Trophoblast cell (in vitro differentiated cells and primary cell): Measurements from ENCODE around the gene SERPINB12.

Experiments
- DNase-seq, 2 donors: peaks; one replicate each; pipeline ENCODE4 v3.0.0-alpha.2; 2016
- H2AFZ ChIP-seq: 2 replicates; pipeline ENCODE4 v1.6.1; 2013; ENCODE audit warnings: low read length, moderate library complexity, mild to moderate bottlenecking; ENCODE audit not compliant: insufficient read depth, poor library complexity
- H2AK5ac ChIP-seq: 2 replicates; pipeline ENCODE4 v1.6.1; 2013; ENCODE audit warnings: mild to moderate bottlenecking, low read length
- H2BK120ac ChIP-seq: 2 replicates; pipeline ENCODE4 v1.6.1; 2013; ENCODE audit warnings: low read length, mild to moderate bottlenecking, moderate library complexity; ENCODE audit not compliant: insufficient read depth, poor library complexity
- H2BK12ac ChIP-seq: 2 replicates; pipeline ENCODE4 v1.6.1; 2013; ENCODE audit warnings: mild to moderate bottlenecking, low read length, moderate library complexity
- H2BK5ac ChIP-seq: 2 replicates; pipeline ENCODE4 v1.6.1; 2013; ENCODE audit warnings: low read length, low read depth, moderate library complexity, mild to moderate bottlenecking; ENCODE audit not compliant: poor library complexity
- H3K14ac ChIP-seq: 2 replicates; pipeline ENCODE4 v1.6.1; 2013; ENCODE audit warnings: mild to moderate bottlenecking, low read length
- H3K18ac ChIP-seq: 2 replicates; pipeline ENCODE4 v1.6.1; 2013; ENCODE audit warnings: mild to moderate bottlenecking, low read length
- H3K23ac ChIP-seq: 2 replicates; pipeline ENCODE4 v1.6.1; 2013; ENCODE audit warnings: low read length
- H3K27ac ChIP-seq: 2 replicates; pipeline ENCODE4 v1.5.1; 2013; ENCODE audit warnings: low read depth, mild to moderate bottlenecking, inconsistent platforms, low read length, moderate library complexity
- H3K27me3 ChIP-seq: 2 replicates; pipeline ENCODE4 v1.6.1; 2013; ENCODE audit warnings: inconsistent platforms, mild to moderate bottlenecking, low read length, moderate library complexity; ENCODE audit not compliant: insufficient read depth
- H3K36me3 ChIP-seq, 2 experiments: 1 replicate in 1 of 2; 2 replicates in 1 of 2; pipeline ENCODE4 v1.6.1; 2013; ENCODE audit warnings: low read length in 2 of 2, mild to moderate bottlenecking in 2 of 2, moderate library complexity in 1 of 2; ENCODE audit not compliant: insufficient read depth in 2 of 2, control insufficient read depth in 1 of 2
- H3K4ac ChIP-seq: 2 replicates; pipeline ENCODE4 v1.6.1; 2013; ENCODE audit warnings: low read depth, mild to moderate bottlenecking, low read length, moderate library complexity
- H3K4me1 ChIP-seq, 2 experiments: 1 replicate in 1 of 2; 2 replicates in 1 of 2; pipeline ENCODE4 v1.6.1; 2013; ENCODE audit warnings: low read length in 2 of 2, mild to moderate bottlenecking in 2 of 2, moderate library complexity in 1 of 2; ENCODE audit not compliant: insufficient read depth in 2 of 2, control insufficient read depth in 1 of 2
- H3K4me2 ChIP-seq: 2 replicates; pipeline ENCODE4 v1.6.1; 2013; ENCODE audit warnings: inconsistent platforms, mild to moderate bottlenecking, low read length, moderate library complexity
- H3K4me3 ChIP-seq: 2 replicates; pipeline ENCODE4 v1.5.1; 2013; ENCODE audit warnings: mild to moderate bottlenecking, low read depth, low read length, inconsistent platforms
- H3K79me1 ChIP-seq: one replicate; pipeline ENCODE4 v1.6.1; 2013; ENCODE audit warnings: low read length
- H3K79me2 ChIP-seq: 2 replicates; pipeline ENCODE4 v1.6.1; 2013; ENCODE audit warnings: low read length, mild to moderate bottlenecking; ENCODE audit not compliant: control insufficient read depth, insufficient read depth, poor library complexity
- H3K9ac ChIP-seq: 2 replicates; pipeline ENCODE4 v1.6.1; 2013; ENCODE audit warnings: mild to moderate bottlenecking, low read length
- H3K9me3 ChIP-seq: 2 replicates; pipeline ENCODE4 v1.6.1; 2013; ENCODE audit warnings: low read depth, mild to moderate bottlenecking, control low read depth, inconsistent platforms, low read length; ENCODE audit not compliant: insufficient read depth
- H4K12ac ChIP-seq: 2 replicates; pipeline ENCODE4 v1.6.1; 2013; ENCODE audit warnings: low read depth, mild to moderate bottlenecking, low read length, moderate library complexity
- H4K8ac ChIP-seq: 2 replicates; pipeline ENCODE4 v1.6.1; 2013; ENCODE audit warnings: low read depth, mild to moderate bottlenecking, low read length, moderate library complexity
- H4K91ac ChIP-seq: one replicate; pipeline ENCODE4 v1.6.1; 2013; ENCODE audit warnings: low read depth, mild to moderate bottlenecking, low read length, moderate library complexity
- WGBS: extraction: QIAGEN DNeasy Blood & Tissue Kit; methylation state at CpG from one replicate; pipeline ENCODE4 v1.1.7; 2013; ENCODE audit warnings: missing lambda C conversion rate; ENCODE audit not compliant: insufficient read length, insufficient coverage; ENCODE audit errors: extremely low coverage; 5-methylcytosine and 5-hydroxymethylcytosine counted together

The SERPINB12 gene

DNA sequence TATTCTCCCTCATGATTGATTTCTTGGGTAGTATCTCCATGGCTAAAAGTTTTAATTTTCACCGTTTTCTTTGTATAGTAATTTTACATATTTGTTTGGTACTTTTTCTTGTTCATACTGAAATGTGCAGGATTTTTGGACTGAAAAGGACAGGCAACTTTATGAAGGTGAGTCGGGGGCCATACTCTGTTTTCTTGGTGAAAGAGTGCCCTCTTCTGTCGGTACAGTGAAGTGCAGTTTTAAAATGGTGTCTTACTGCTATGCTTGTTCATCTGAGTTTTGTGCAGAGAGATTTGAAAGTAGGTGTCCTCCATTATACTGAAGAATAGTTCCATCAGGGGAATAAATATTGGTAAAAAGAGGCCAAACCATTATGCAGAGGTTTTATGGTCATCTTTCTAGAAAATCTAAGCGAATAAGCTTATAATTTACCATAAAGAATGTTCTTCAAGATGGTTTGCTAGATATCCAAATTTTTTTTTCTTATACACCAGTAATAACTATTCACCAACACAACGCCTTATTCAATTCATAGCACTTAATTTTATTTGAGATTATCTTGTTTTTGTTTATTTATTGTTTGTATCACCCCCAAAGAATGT lies 36.3 kb downstream of the SERPINB12 start:
- no peak overlapping the region for H2AFZ ChIP-seq
- H3K18ac ChIP-seq: no peak overlapping the region
- no peak overlapping the region for H4K12ac ChIP-seq
- no peak overlapping the region for H4K91ac ChIP-seq
- no peaks in the 10 kb centered on the region for H3K9me3 ChIP-seq
- H3K36me3 ChIP-seq: no peaks in the 10 kb centered on the region
- no peak overlapping the region for H3K14ac ChIP-seq
- no peak overlapping the region for H2BK120ac ChIP-seq
- H3K4me3 ChIP-seq: no peak overlapping the region
- no peaks in the 10 kb centered on the region for H3K79me2 ChIP-seq
- no peaks in the 10 kb centered on the region for H3K79me1 ChIP-seq
- DNase-seq: peak in 1 of 2 donors; percentile 80
- no peak overlapping the region for H3K4ac ChIP-seq
- H3K4me1 ChIP-seq: no peaks in the 10 kb centered on the region
- no peak overlapping the region for H2AK5ac ChIP-seq
- H4K8ac ChIP-seq: no peak overlapping the region
- no peak overlapping the region for H3K9ac ChIP-seq
- H3K23ac ChIP-seq: no peak overlapping the region
- no peak overlapping the region for H2BK5ac ChIP-seq
- H3K27me3 ChIP-seq: no peaks in the 10 kb centered on the region
- WGBS: no CpG with 5 or more reads among the region's 5 CpGs
- H3K27ac ChIP-seq: no peak overlapping the region
- H3K4me2 ChIP-seq: no peak overlapping the region
- no peak overlapping the region for H2BK12ac ChIP-seq

DNA sequence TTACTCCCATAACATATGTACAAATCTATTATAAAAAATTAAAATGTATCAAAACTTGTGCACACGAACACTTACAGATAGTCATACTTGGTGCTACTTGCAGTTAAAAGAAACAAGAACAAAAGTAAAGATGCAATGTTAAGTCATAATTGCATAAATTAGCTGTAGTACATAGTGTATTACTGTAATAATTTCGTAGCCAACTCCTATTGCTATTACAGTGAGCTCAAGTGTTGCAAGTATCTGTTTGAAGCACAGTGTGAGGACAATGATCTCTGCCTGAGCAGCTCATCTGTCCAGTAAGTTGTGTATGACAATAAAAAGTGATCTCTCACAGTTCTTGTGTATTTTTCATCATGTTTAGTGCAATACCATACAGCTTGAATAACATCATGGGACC lies 37.4 kb downstream of the SERPINB12 start:
- no peaks in the 10 kb centered on the region for H3K27me3 ChIP-seq
- H3K23ac ChIP-seq: no peak overlapping the region
- no peaks in the 10 kb centered on the region for H3K4me1 ChIP-seq
- H3K27ac ChIP-seq: no peak overlapping the region
- H3K79me2 ChIP-seq: no peaks in the 10 kb centered on the region
- H3K4ac ChIP-seq: no peak overlapping the region
- H2BK5ac ChIP-seq: no peak overlapping the region
- no peak overlapping the region for H3K4me3 ChIP-seq
- no peak overlapping the region for H2BK12ac ChIP-seq
- H3K9ac ChIP-seq: no peak overlapping the region
- H4K12ac ChIP-seq: no peak overlapping the region
- H3K18ac ChIP-seq: no peak overlapping the region
- DNase-seq: no peak
- no peaks in the 10 kb centered on the region for H3K79me1 ChIP-seq
- H3K9me3 ChIP-seq: no peaks in the 10 kb centered on the region
- no peak overlapping the region for H2AFZ ChIP-seq
- H3K14ac ChIP-seq: no peak overlapping the region
- no peaks in the 10 kb centered on the region for H3K36me3 ChIP-seq
- no peak overlapping the region for H3K4me2 ChIP-seq
- no peak overlapping the region for H4K91ac ChIP-seq
- no CpG with 5 or more reads among the region's 2 CpGs for WGBS
- no peak overlapping the region for H2AK5ac ChIP-seq
- H2BK120ac ChIP-seq: no peak overlapping the region
- no peak overlapping the region for H4K8ac ChIP-seq

DNA sequence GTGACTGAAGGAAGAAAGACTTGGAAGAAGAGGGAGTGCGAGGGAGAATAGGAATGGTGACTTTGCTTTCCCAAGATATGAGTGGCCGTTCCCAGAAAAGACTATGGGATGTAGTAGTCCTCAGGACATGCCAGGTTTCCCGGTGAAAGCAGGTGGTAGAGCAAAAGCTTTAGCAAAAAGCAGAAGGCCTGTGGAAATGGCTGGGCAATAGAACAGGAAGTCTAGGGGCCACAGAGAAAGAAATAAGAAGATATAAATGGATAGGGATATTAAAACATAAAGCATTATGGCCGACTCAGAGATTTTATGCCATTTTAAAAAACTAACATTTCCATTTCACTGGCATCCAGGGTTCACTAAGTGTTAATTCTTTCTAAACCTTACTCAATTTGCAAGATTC lies 43.8 kb downstream of the SERPINB12 start:
- no peak overlapping the region for H2BK120ac ChIP-seq
- no peak overlapping the region for H3K9ac ChIP-seq
- no peaks in the 10 kb centered on the region for H3K79me1 ChIP-seq
- no peak overlapping the region for H4K91ac ChIP-seq
- no CpG with 5 or more reads among the region's 4 CpGs for WGBS
- H3K27me3 ChIP-seq: no peaks in the 10 kb centered on the region
- H3K18ac ChIP-seq: no peak overlapping the region
- DNase-seq: no peak
- H3K27ac ChIP-seq: no peak overlapping the region
- no peak overlapping the region for H2BK12ac ChIP-seq
- no peak overlapping the region for H3K23ac ChIP-seq
- H3K4ac ChIP-seq: no peak overlapping the region
- H3K4me2 ChIP-seq: no peak overlapping the region
- H4K12ac ChIP-seq: no peak overlapping the region
- H2BK5ac ChIP-seq: no peak overlapping the region
- H3K4me3 ChIP-seq: no peak overlapping the region
- no peak overlapping the region for H2AFZ ChIP-seq
- no peaks in the 10 kb centered on the region for H3K9me3 ChIP-seq
- H4K8ac ChIP-seq: no peak overlapping the region
- H3K36me3 ChIP-seq: no peaks in the 10 kb centered on the region
- H2AK5ac ChIP-seq: no peak overlapping the region
- H3K14ac ChIP-seq: no peak overlapping the region
- H3K79me2 ChIP-seq: no peaks in the 10 kb centered on the region
- H3K4me1 ChIP-seq: peaks cover 0 to 3% of the 10 kb centered on the region in 2 experiments

DNA sequence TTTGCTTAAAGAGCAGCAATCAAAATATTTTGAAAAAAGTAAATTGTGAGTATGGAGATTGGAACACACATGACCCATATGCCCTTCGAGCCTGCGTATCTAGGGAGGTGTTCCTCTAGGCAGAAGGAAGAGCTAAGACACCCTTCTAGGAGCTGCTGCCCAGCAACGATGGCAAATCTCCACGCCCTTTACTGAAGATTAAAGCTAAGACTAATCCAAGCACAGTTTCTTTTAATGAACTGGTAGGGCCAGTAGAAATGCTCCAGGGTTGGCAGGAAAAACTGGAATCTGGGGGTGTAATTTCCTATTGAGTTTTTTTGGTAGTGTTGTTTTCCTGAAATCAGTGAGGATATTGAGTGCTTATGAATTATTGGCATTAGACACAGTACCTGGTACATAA lies 44.3 kb downstream of the SERPINB12 start:
- H2BK5ac ChIP-seq: no peak overlapping the region
- no peaks in the 10 kb centered on the region for H3K79me2 ChIP-seq
- H4K12ac ChIP-seq: no peak overlapping the region
- no peak overlapping the region for H4K8ac ChIP-seq
- no peak overlapping the region for H3K27ac ChIP-seq
- no peak overlapping the region for H2BK12ac ChIP-seq
- H3K18ac ChIP-seq: no peak overlapping the region
- H3K14ac ChIP-seq: no peak overlapping the region
- H3K79me1 ChIP-seq: no peaks in the 10 kb centered on the region
- no peak overlapping the region for H2AK5ac ChIP-seq
- H3K4me1 ChIP-seq: peaks cover 0 to 3% of the 10 kb centered on the region in 2 experiments
- no peak overlapping the region for H3K9ac ChIP-seq
- H4K91ac ChIP-seq: no peak overlapping the region
- H3K4me3 ChIP-seq: no peak overlapping the region
- H3K9me3 ChIP-seq: no peaks in the 10 kb centered on the region
- no peak overlapping the region for H2BK120ac ChIP-seq
- H3K27me3 ChIP-seq: no peaks in the 10 kb centered on the region
- no peaks in the 10 kb centered on the region for H3K36me3 ChIP-seq
- whole genome bisulfite sequencing: no CpG with 5 or more reads among the region's 4 CpGs
- no peak overlapping the region for H2AFZ ChIP-seq
- no peak overlapping the region for H3K4me2 ChIP-seq
- DNase-seq: no peak
- no peak overlapping the region for H3K4ac ChIP-seq
- H3K23ac ChIP-seq: no peak overlapping the region
